GM18951 (cell line): Measurements from ENCODE around the gene CDC42EP1.
"Not testable (repeated sequence)": the region's sequence is repeated elsewhere in the genome, so short reads cannot be mapped to it uniquely, and the experiment has no call there.

Experiments
- POLR2A ChIP-seq: IDR thresholded peaks from 4 replicates; pipeline ENCODE4 v1.6.1; 2011; ENCODE audit warnings: mild to moderate bottlenecking; ENCODE audit not compliant: insufficient read length, insufficient read depth; ENCODE audit errors: extremely low read depth
- in situ Hi-C: fragments of 300-500 bp; cut with MboI; formaldehyde crosslinking; loops from one replicate; pipeline ENCODE4 v1.12.0; 2022; ENCODE audit warnings: low sequenced_read_pairs, mixed read lengths, inconsistent platforms; ENCODE audit not compliant: unreplicated experiment

The CDC42EP1 gene

GRCh38 chr22:37569009-37569920 is 9.0 kb downstream of the CDC42EP1 start:
- no peak for TF ChIP-seq POLR2A
- in situ Hi-C loops = no loop called here

GRCh38 chr22:37569921-37570660 is 9.8 kb downstream of the CDC42EP1 start:
- in situ Hi-C loops = no loop called here

GRCh38 chr22:37570661-37570976 is 10.3 kb downstream of the CDC42EP1 start:
- in situ Hi-C loops = no loop called here
- no peak for TF ChIP-seq POLR2A

More at GRCh38 chr22:37569921-37570660, 9.8 kb downstream of the CDC42EP1 start:
- no peak for TF ChIP-seq POLR2A

- TF ChIP-seq POLR2A = no peak
- in situ Hi-C loops = no loop called here
These were observed 11.1 kb downstream of the CDC42EP1 start for GRCh38 chr22:37571258-37571991.

GRCh38 chr22:37571992-37572373 is 11.7 kb downstream of the CDC42EP1 start:
- in situ Hi-C loops = no loop called here
- TF ChIP-seq POLR2A = no peak

- no peak for TF ChIP-seq POLR2A
- in situ Hi-C loops = no loop called here
These were observed 15.3 kb downstream of the CDC42EP1 start for GRCh38 chr22:37575490-37576003.

- TF ChIP-seq POLR2A = no peak
- in situ Hi-C loops = no loop called here
These were observed 17.7 kb downstream of the CDC42EP1 start for GRCh38 chr22:37578002-37578401.

- in situ Hi-C loops = loop anchor here (10.0 kb wide), 1 partner anchor 257 kb away; no protein-coding TSS in a partner anchor
- no peak for TF ChIP-seq POLR2A
These were observed 21.2 kb downstream of the CDC42EP1 start for GRCh38 chr22:37581504-37581903.

GRCh38 chr22:37582526-37582925 is 22.2 kb downstream of the CDC42EP1 start:
- in situ Hi-C loops = loop anchor here (10.0 kb wide), 1 partner anchor 258 kb away; no protein-coding TSS in a partner anchor
- TF ChIP-seq POLR2A = no peak

GRCh38 chr22:37588546-37589215 is 28.4 kb downstream of the CDC42EP1 start:
- TF ChIP-seq POLR2A = no peak
- in situ Hi-C loops = loop anchor here (10.0 kb wide), 1 partner anchor 264 kb away; no protein-coding TSS in a partner anchor

- in situ Hi-C loops = loop anchor here (10.0 kb wide), 1 partner anchor 265 kb away; no protein-coding TSS in a partner anchor
- TF ChIP-seq POLR2A = no peak
These were observed 29.4 kb downstream of the CDC42EP1 start for GRCh38 chr22:37589636-37590035.

GRCh38 chr22:37591081-37591480 is 30.8 kb downstream of the CDC42EP1 start:
- in situ Hi-C loops = not testable (repeated sequence)

- in situ Hi-C loops = no loop called here
- no peak for TF ChIP-seq POLR2A
These were observed 31.6 kb downstream of the CDC42EP1 start for GRCh38 chr22:37591823-37592404.
